Activated CD4-positive, alpha-beta memory T cell treated with anti-CD3 and anti-CD28 coated beads for 36 hours (primary cell): ENCODE measurements around the gene GAPDHS. TPM values are rescaled to one million over a fixed set of nuclear protein-coding genes. Genes with fewer than 3 reads are reported as not detected.

Experiments used
- CTCF ChIA-PET: fragments of 350-600 bp; sonication (Branson Sonifier 250); formaldehyde crosslinking; loops from one replicate; lab custom pipeline; 2021; ENCODE audit warnings: antibody characterized with exemption, inconsistent platforms; lab: Charles Lee
- POLR2A ChIA-PET: fragments of 350-600 bp; sonication (Branson Sonifier 250); formaldehyde crosslinking; loops from one replicate; lab custom pipeline; 2021; ENCODE audit warnings: antibody characterized with exemption; lab: Charles Lee
- DNase-seq: peaks from one replicate; pipeline ENCODE4 v3.0.0-alpha.2; 2020
- H3K27ac Mint-ChIP-seq: one replicate; pipeline ENCODE4 v1.8.0; 2021; ENCODE audit warnings: mixed read lengths
- H3K27me3 Mint-ChIP-seq: one replicate; pipeline ENCODE4 v1.8.0; 2021; ENCODE audit warnings: mixed read lengths
- H3K36me3 Mint-ChIP-seq: one replicate; pipeline ENCODE4 v1.8.0; 2021; ENCODE audit warnings: mixed read lengths
- H3K4me1 Mint-ChIP-seq: one replicate; pipeline ENCODE4 v1.8.0; 2021; ENCODE audit warnings: low read depth, mixed read lengths
- H3K4me3 Mint-ChIP-seq: one replicate; pipeline ENCODE4 v1.8.0; 2021; ENCODE audit warnings: mild to moderate bottlenecking, mixed read lengths
- H3K9me3 Mint-ChIP-seq: one replicate; pipeline ENCODE4 v1.8.0; 2021; ENCODE audit warnings: mixed read lengths
- intact Hi-C: fragments of 100-400 bp; cut with micrococcal nuclease; formaldehyde crosslinking; loops from one replicate; pipeline ENCODE4 v1.15.1; 2023
- total RNA-seq, 2 experiments: library from RNA; stranded (reverse); gene quantifications; one replicate each; pipeline ENCODE4 v1.2.3, GENCODE V29; 2021

The GAPDHS gene
- total RNA-seq, 2 experiments from 2014 or later: not detected

- Mint-ChIP-seq H3K27ac (no peak overlapping the region), H3K9me3 (no peaks in the 10 kb centered on the region), H3K36me3 (no peaks in the 10 kb centered on the region), H3K4me1 (no peaks in the 10 kb centered on the region), H3K27me3 (peaks cover 34% of the 10 kb centered on the region), H3K4me3 (no peak overlapping the region)
- no peak for DNase-seq
- POLR2A ChIA-PET: interaction anchor here (1.2 kb wide), 1 partner anchor 294 kb away, joined by 4 read pairs; no protein-coding TSS in a partner anchor
- intact Hi-C loops: no loop called here
- CTCF ChIA-PET: no interaction called here
Measured at GRCh38 chr19:35525873-35526272, 7.4 kb upstream of the GAPDHS start.

GRCh38 chr19:35528218-35529038 lies 4.8 kb upstream of the GAPDHS start, which contains the start of gene SBSN:
Gene SBSN, minus strand, starts transcription at chr19:35528311. Its CDS starts 30 bp downstream, at chr19:35528281.
- no peak within 1 kb of the TSS for H3K4me3 Mint-ChIP-seq
- no peaks in the 10 kb centered on the region for H3K9me3 Mint-ChIP-seq
- ChIA-PET CTCF (interaction anchor here (1.3 to 1.4 kb wide), 2 partner anchors 34 to 176 kb away, joined by 3 to 4 read pairs; no protein-coding TSS in a partner anchor), POLR2A (no interaction called here)
- H3K27ac Mint-ChIP-seq: no peak within 1 kb of the TSS
- intact Hi-C loops: no loop called here
- no peaks in the 10 kb centered on the region for H3K36me3 Mint-ChIP-seq
- no peak for DNase-seq
- peaks cover 6% of the 10 kb centered on the region for H3K4me1 Mint-ChIP-seq
- H3K27me3 Mint-ChIP-seq: peaks cover 47% of the 10 kb centered on the region

GRCh38 chr19:35529241-35530218 lies 3.7 kb upstream of the GAPDHS start:
- no peak for DNase-seq
- Mint-ChIP-seq H3K36me3 (no peaks in the 10 kb centered on the region), H3K27ac (no peak overlapping the region), H3K4me1 (peaks cover 13% of the 10 kb centered on the region), H3K4me3 (no peak overlapping the region), H3K27me3 (peaks cover 49% of the 10 kb centered on the region), H3K9me3 (no peaks in the 10 kb centered on the region)
- POLR2A ChIA-PET: no interaction called here
- intact Hi-C loops: no loop called here
- CTCF ChIA-PET: interaction anchor here (1.3 to 1.4 kb wide), 2 partner anchors 35 to 177 kb away, joined by 3 to 4 read pairs; no protein-coding TSS in a partner anchor

GRCh38 chr19:35531291-35531690 lies 2.0 kb upstream of the GAPDHS start:
- H3K4me1 Mint-ChIP-seq: peaks cover 13% of the 10 kb centered on the region
- H3K27me3 Mint-ChIP-seq: peaks cover 52% of the 10 kb centered on the region
- DNase-seq: no peak
- ChIA-PET CTCF (interaction anchor here (1.4 to 1.5 kb wide), 2 partner anchors 17 to 21 kb away, joined by 4 read pairs; no protein-coding TSS in a partner anchor), POLR2A (no interaction called here)
- no peak overlapping the region for H3K4me3 Mint-ChIP-seq
- no peaks in the 10 kb centered on the region for H3K36me3 Mint-ChIP-seq
- H3K9me3 Mint-ChIP-seq: no peaks in the 10 kb centered on the region
- H3K27ac Mint-ChIP-seq: no peak overlapping the region
- intact Hi-C loops: no loop called here

- peaks cover 35% of the 10 kb centered on the region for H3K27me3 Mint-ChIP-seq
- POLR2A ChIA-PET: no interaction called here
- peak; percentile 65 for DNase-seq
- no peaks in the 10 kb centered on the region for H3K36me3 Mint-ChIP-seq
- no peak overlapping the region for H3K27ac Mint-ChIP-seq
- CTCF ChIA-PET: interaction anchor here (2.5 kb wide), 1 partner anchor 24 kb away, joined by 9 read pairs; no protein-coding TSS in a partner anchor
- no peaks in the 10 kb centered on the region for H3K9me3 Mint-ChIP-seq
- intact Hi-C loops: no loop called here
- peak overlapping the region; percentile 54 for H3K4me3 Mint-ChIP-seq
- H3K4me1 Mint-ChIP-seq: peaks cover 13% of the 10 kb centered on the region
Measured at GRCh38 chr19:35533822-35534392, 651 bp downstream of the GAPDHS start.

- no peak overlapping the region for H3K27ac Mint-ChIP-seq
- DNase-seq: no peak
- peaks cover 13% of the 10 kb centered on the region for H3K4me1 Mint-ChIP-seq
- no peaks in the 10 kb centered on the region for H3K9me3 Mint-ChIP-seq
- H3K4me3 Mint-ChIP-seq: no peak overlapping the region
- ChIA-PET POLR2A (interaction anchor here (0.7 kb wide), 1 partner anchor 389 kb away, joined by 3 read pairs; no protein-coding TSS in a partner anchor), CTCF (interaction anchor here (1.0 to 2.5 kb wide), 2 partner anchors 14 to 25 kb away, joined by 6 to 9 read pairs; no protein-coding TSS in a partner anchor)
- intact Hi-C loops: no loop called here
- peaks cover 28% of the 10 kb centered on the region for H3K27me3 Mint-ChIP-seq
- no peaks in the 10 kb centered on the region for H3K36me3 Mint-ChIP-seq
Measured at GRCh38 chr19:35534803-35535480, 1.7 kb downstream of the GAPDHS start.

GRCh38 chr19:35539314-35539713 lies 6.1 kb downstream of the GAPDHS start:
- Mint-ChIP-seq H3K27ac (no peak overlapping the region), H3K36me3 (peaks cover 4% of the 10 kb centered on the region), H3K9me3 (no peaks in the 10 kb centered on the region), H3K4me1 (peaks cover 3% of the 10 kb centered on the region), H3K27me3 (peaks cover 5% of the 10 kb centered on the region), H3K4me3 (no peak overlapping the region)
- DNase-seq: no peak
- ChIA-PET POLR2A (no interaction called here), CTCF (no interaction called here)
- intact Hi-C loops: no loop called here

GRCh38 chr19:35539850-35540249 lies 6.6 kb downstream of the GAPDHS start:
- intact Hi-C loops: no loop called here
- peaks cover 8% of the 10 kb centered on the region for H3K4me1 Mint-ChIP-seq
- ChIA-PET POLR2A (no interaction called here), CTCF (no interaction called here)
- peaks cover 4% of the 10 kb centered on the region for H3K36me3 Mint-ChIP-seq
- DNase-seq: no peak
- peaks cover 4% of the 10 kb centered on the region for H3K27me3 Mint-ChIP-seq
- H3K27ac Mint-ChIP-seq: no peak overlapping the region
- no peaks in the 10 kb centered on the region for H3K9me3 Mint-ChIP-seq
- H3K4me3 Mint-ChIP-seq: no peak overlapping the region

GRCh38 chr19:35540356-35540927 lies 7.2 kb downstream of the GAPDHS start:
- CTCF ChIA-PET: no interaction called here
- Mint-ChIP-seq H3K9me3 (no peaks in the 10 kb centered on the region), H3K27me3 (peaks cover 1% of the 10 kb centered on the region), H3K4me1 (peaks cover 9% of the 10 kb centered on the region), H3K4me3 (no peak overlapping the region), H3K36me3 (peaks cover 4% of the 10 kb centered on the region), H3K27ac (no peak overlapping the region)
- intact Hi-C loops: no loop called here
- POLR2A ChIA-PET: no interaction called here
- DNase-seq: no peak

GRCh38 chr19:35542209-35542608 lies 9.0 kb downstream of the GAPDHS start:
- CTCF ChIA-PET: no interaction called here
- Mint-ChIP-seq H3K4me1 (peaks cover 21% of the 10 kb centered on the region), H3K27ac (no peak overlapping the region), H3K9me3 (no peaks in the 10 kb centered on the region), H3K27me3 (no peaks in the 10 kb centered on the region), H3K4me3 (no peak overlapping the region), H3K36me3 (peaks cover 11% of the 10 kb centered on the region)
- POLR2A ChIA-PET: no interaction called here
- DNase-seq: no peak
- intact Hi-C loops: no loop called here
